Ovary (tissue), 9 donors: ENCODE data around the gene MLN. TPM values are rescaled to one million over a fixed set of nuclear protein-coding genes. Genes with fewer than 3 reads are reported as not detected.

Source experiments
- DNase-seq, 5 donors: peaks; one replicate each; pipeline ENCODE4 v3.0.0-alpha.2; 2019 to 2020
- H3K27ac ChIP-seq, 2 donors: fragments of 200-600 bp; one replicate each; pipeline versions ENCODE4 v1.5.1 to v1.8.0; 2019 to 2022
- H3K27me3 ChIP-seq: fragments of 200-600 bp; one replicate; pipeline ENCODE4 v1.8.0; 2022
- H3K36me3 ChIP-seq: fragments of 200-600 bp; sonication (generic); one replicate; pipeline ENCODE4 v1.5.1; 2019
- H3K4me1 ChIP-seq: one replicate; pipeline ENCODE4 v1.8.1; 2013; ENCODE audit warnings: mild to moderate bottlenecking, moderate library complexity; ENCODE audit not compliant: insufficient read depth
- H3K4me3 ChIP-seq: fragments of 200-600 bp; sonication (generic); one replicate; pipeline ENCODE4 v1.5.1; 2017
- H3K9me3 ChIP-seq, 2 donors: fragments of 200-600 bp in 1 of 2; sonication (generic) in 1 of 2; one replicate each; pipeline versions ENCODE4 v1.5.1 to v1.8.1; 2013 to 2019; ENCODE audit warnings: mild to moderate bottlenecking in 1 of 2, moderate library complexity in 1 of 2
- CTCF ChIP-seq, 3 donors: fragments of 450-650 bp in 2 of 3; fragments of 200-600 bp in 1 of 3; IDR thresholded peaks; one replicate each; pipeline versions ENCODE4 v1.5.1 to v1.8.0; 2016 to 2022; ENCODE audit warnings: antibody characterized with exemption in 3 of 3, mild to moderate bottlenecking in 1 of 3
- EP300 ChIP-seq: sonication (generic); formaldehyde crosslinking; IDR thresholded peaks from one replicate; pipeline ENCODE4 v1.6.1; 2017; ENCODE audit warnings: antibody characterized with exemption
- POLR2A ChIP-seq: fragments of 450-650 bp; IDR thresholded peaks from one replicate; pipeline ENCODE4 v1.6.1; 2017; ENCODE audit warnings: antibody characterized with exemption, mild to moderate bottlenecking, moderate library complexity
- WGBS, 3 donors: extraction: QIAGEN DNeasy Blood & Tissue Kit in 1 of 3; methylation state at CpG; one replicate each; pipeline versions ENCODE4 v1.1.5 to v1.1.7; 2013 to 2017; 5-methylcytosine and 5-hydroxymethylcytosine counted together
- intact Hi-C, 4 donors: fragments of 100-400 bp; cut with DNase I; formaldehyde crosslinking; loops; one replicate each; pipeline versions ENCODE4 v1.11.0 to v1.15.1; 2022 to 2023
- polyA plus RNA-seq, 2 donors: library from polyadenylated mRNA; stranded (reverse); fragments of 200-250 nt in 1 of 2; fragments of 350-450 nt in 1 of 2; fragmentation: Illumina TruSeq in 1 of 2; extraction: RNeasy Lipid Tissue Mini Kit (QIAGEN cat#74804) in 1 of 2; gene quantifications; one replicate each; pipeline ENCODE4 v1.2.3, GENCODE V29; 2013 to 2014
- total RNA-seq, 7 donors: library from RNA; depleted of rRNA in 2 of 7; stranded (reverse); fragments of >200 nt in 2 of 7; fragmentation: NEBNext Ultra II Directional in 3 of 7; extraction: Animal tissue kit (Norgen Biotek cat#: 25700) in 3 of 7; gene quantifications; one replicate each; pipeline versions ENCODE4 v1.1.0 to v1.2.4, GENCODE V29; 2016 to 2023
- donor health status: DM: no; HTN: no; CAD: no; lungs with moderate emphysema.
- donor health status: DM: no; HTN: no; CAD: no.
- donor health status: Bipolar disorder and iron deficiency.
- donor health status: DM: yes; HTN: yes; CAD: no.
- donor health status: DM: no; HTN: no; CAD: no.
- donor health status: DM: yes; HTN: yes; CAD: no.

Gene MLN
- total and polyA plus RNA-seq, 9 donors, result not detected

GRCh38 chr6:33806841-33807240 is 3.0 kb upstream of the MLN start:
- Histone ChIP-seq H3K27ac (no peak overlapping the region), H3K4me3 (no peak overlapping the region), H3K9me3 (no peaks in the 10 kb centered on the region), H3K4me1 (no peaks in the 10 kb centered on the region), H3K27me3 (no peaks in the 10 kb centered on the region), H3K36me3 (no peaks in the 10 kb centered on the region)
- TF ChIP-seq CTCF (IDR thresholded peaks at IDR 0.05) (no peak), EP300 (no peak), POLR2A (no peak)
- WGBS, 3 donors, result 74 to 77% (median 77%) methylated on average over 9 of the region's 9 CpGs
- no peak for DNase-seq
- intact Hi-C loops, result no loop called here

GRCh38 chr6:33802186-33802958 is 1.4 kb downstream of the MLN start:
- Histone ChIP-seq H3K36me3 (no peaks in the 10 kb centered on the region), H3K4me3 (no peak overlapping the region), H3K27me3 (no peaks in the 10 kb centered on the region), H3K9me3 (no peaks in the 10 kb centered on the region), H3K4me1 (no peaks in the 10 kb centered on the region), H3K27ac (no peak overlapping the region)
- intact Hi-C loops, result no loop called here
- no peak for DNase-seq
- 54 to 69% (median 64%) methylated on average over 13 to 14 of the region's 14 CpGs for WGBS, 3 donors
- TF ChIP-seq POLR2A, result no peak
- no peak for TF ChIP-seq EP300
- no peak for TF ChIP-seq CTCF (IDR thresholded peaks at IDR 0.05)

GRCh38 chr6:33801611-33802010 is 2.2 kb downstream of the MLN start:
- Histone ChIP-seq H3K4me1 (no peaks in the 10 kb centered on the region), H3K4me3 (no peak overlapping the region), H3K27me3 (no peaks in the 10 kb centered on the region), H3K9me3 (no peaks in the 10 kb centered on the region), H3K36me3 (no peaks in the 10 kb centered on the region), H3K27ac (no peak overlapping the region)
- DNase-seq, result no peak
- WGBS, 3 donors, result 72 to 84% (median 80%) methylated on average over 5 of the region's 5 CpGs
- TF ChIP-seq POLR2A, result no peak
- TF ChIP-seq CTCF (IDR thresholded peaks at IDR 0.05), result no peak
- TF ChIP-seq EP300, result no peak
- intact Hi-C loops, result no loop called here

GRCh38 chr6:33800248-33800969 is 3.4 kb downstream of the MLN start:
- intact Hi-C loops, result no loop called here
- TF ChIP-seq POLR2A (no peak), CTCF (IDR thresholded peaks at IDR 0.05) (no peak), EP300 (no peak)
- Histone ChIP-seq H3K4me1 (no peaks in the 10 kb centered on the region), H3K27ac (no peak overlapping the region), H3K36me3 (no peaks in the 10 kb centered on the region), H3K4me3 (no peak overlapping the region), H3K9me3 (no peaks in the 10 kb centered on the region), H3K27me3 (no peaks in the 10 kb centered on the region)
- DNase-seq, result no peak
- WGBS, 3 donors, result 75 to 84% (median 80%) methylated on average over 13 of the region's 13 CpGs
